Measurements from ENCODE around the gene CLIP2. TPM values are rescaled to one million over a fixed set of nuclear protein-coding genes. Genes with fewer than 3 reads are reported as not detected.
"Not testable (repeated sequence)": the region's sequence is repeated elsewhere in the genome, so short reads cannot be mapped to it uniquely, and the experiment has no call there.

CLIP2 gene
- total RNA-seq, 1 experiment from 2014 or later: 37.9 TPM

GRCh38 chr7:74401137-74401859, 112.1 kb downstream of the CLIP2 start:
- no peaks in the 10 kb centered on the region for H3K4me1 ChIP-seq (replicated peaks; ENCODE audit: insufficient read depth)
- H3K9me2 ChIP-seq (ENCODE audit: insufficient read depth): no peaks in the 10 kb centered on the region
- intact Hi-C loops (cut with micrococcal nuclease; ENCODE audit: unreplicated experiment): loop anchor here (1.0 to 5.0 kb wide), 4 partner anchors 194 to 535 kb away; no protein-coding TSS in a partner anchor
- H2AFZ ChIP-seq: no peak overlapping the region
- no peaks in the 10 kb centered on the region for H3K9me3 ChIP-seq (ENCODE audit: insufficient read depth, low read depth)
- peaks cover 7% of the 10 kb centered on the region; the same call in 1 of the 2 replicates for H3F3A ChIP-seq (ENCODE audit: insufficient read depth, low read depth)
- no peak overlapping the region for H3K4me2 ChIP-seq
- no peaks in the 10 kb centered on the region for H3K36me3 ChIP-seq (ENCODE audit: low read depth)
- BruUV-seq (replicated peaks): no TSS peak
- no peak overlapping the region for H3K27ac ChIP-seq
- TF ChIP-seq, protein P1, sequence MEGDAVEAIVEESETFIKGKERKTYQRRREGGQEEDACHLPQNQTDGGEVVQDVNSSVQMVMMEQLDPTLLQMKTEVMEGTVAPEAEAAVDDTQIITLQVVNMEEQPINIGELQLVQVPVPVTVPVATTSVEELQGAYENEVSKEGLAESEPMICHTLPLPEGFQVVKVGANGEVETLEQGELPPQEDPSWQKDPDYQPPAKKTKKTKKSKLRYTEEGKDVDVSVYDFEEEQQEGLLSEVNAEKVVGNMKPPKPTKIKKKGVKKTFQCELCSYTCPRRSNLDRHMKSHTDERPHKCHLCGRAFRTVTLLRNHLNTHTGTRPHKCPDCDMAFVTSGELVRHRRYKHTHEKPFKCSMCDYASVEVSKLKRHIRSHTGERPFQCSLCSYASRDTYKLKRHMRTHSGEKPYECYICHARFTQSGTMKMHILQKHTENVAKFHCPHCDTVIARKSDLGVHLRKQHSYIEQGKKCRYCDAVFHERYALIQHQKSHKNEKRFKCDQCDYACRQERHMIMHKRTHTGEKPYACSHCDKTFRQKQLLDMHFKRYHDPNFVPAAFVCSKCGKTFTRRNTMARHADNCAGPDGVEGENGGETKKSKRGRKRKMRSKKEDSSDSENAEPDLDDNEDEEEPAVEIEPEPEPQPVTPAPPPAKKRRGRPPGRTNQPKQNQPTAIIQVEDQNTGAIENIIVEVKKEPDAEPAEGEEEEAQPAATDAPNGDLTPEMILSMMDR (conservative IDR thresholded peaks at IDR 0.05): peak; percentile 98
- no peak for TF ChIP-seq EZH2 (IDR thresholded peaks at IDR 0.05; ENCODE audit: low read depth)
- H4K20me1 ChIP-seq (ENCODE audit: insufficient read depth): no peaks in the 10 kb centered on the region
- DNase-seq: peak; percentile 51 to 80
- ChIA-PET POLR2A (ENCODE audit: unreplicated experiment) (interaction anchor here (0.6 to 0.7 kb wide), 2 partner anchors 551 to 671 kb away, joined by 6 to 9 read pairs; no protein-coding TSS in a partner anchor), CTCF (interaction anchor here (0.5 to 2.1 kb wide), 19 partner anchors 8 to 534 kb away, joined by 3 to 56 read pairs (median 3); partner anchors contain the start of gene LAT2)
- H3K79me2 ChIP-seq (ENCODE audit: low read depth): no peaks in the 10 kb centered on the region
- no peaks in the 10 kb centered on the region for H3K27me3 ChIP-seq (ENCODE audit: insufficient read depth, low read depth)
- no peak overlapping the region for H3K4me3 ChIP-seq

- H3K36me3 ChIP-seq (ENCODE audit: low read depth); H3K79me2 ChIP-seq (ENCODE audit: low read depth); H3K9me2 ChIP-seq (ENCODE audit: insufficient read depth); H3K4me2 ChIP-seq; H3K27me3 ChIP-seq (ENCODE audit: insufficient read depth, low read depth); H2AFZ ChIP-seq; POLR2A ChIA-PET (ENCODE audit: unreplicated experiment); H3K9me3 ChIP-seq (ENCODE audit: insufficient read depth, low read depth); H3K27ac ChIP-seq; H3F3A ChIP-seq (ENCODE audit: insufficient read depth, low read depth); BruUV-seq (replicated peaks); H4K20me1 ChIP-seq (ENCODE audit: insufficient read depth); DNase-seq; H3K4me3 ChIP-seq; CTCF ChIA-PET; H3K4me1 ChIP-seq (replicated peaks; ENCODE audit: insufficient read depth): not testable (repeated sequence)
- intact Hi-C loops (cut with micrococcal nuclease; ENCODE audit: unreplicated experiment): loop anchor here (5.0 kb wide), 1 partner anchor 335 kb away; no protein-coding TSS in a partner anchor
Measured at GRCh38 chr7:74402668-74403067, 113.5 kb downstream of the CLIP2 start.

GRCh38 chr7:74403521-74404387, 114.5 kb downstream of the CLIP2 start:
- Histone ChIP-seq H3K9me2 (ENCODE audit: insufficient read depth) (no peaks in the 10 kb centered on the region), H3K4me2 (no peak overlapping the region), H4K20me1 (ENCODE audit: insufficient read depth) (no peaks in the 10 kb centered on the region), H3K27ac (no peak overlapping the region), H3K79me2 (ENCODE audit: low read depth) (no peaks in the 10 kb centered on the region), H3K4me3 (no peak overlapping the region), H2AFZ (no peak overlapping the region), H3K9me3 (ENCODE audit: insufficient read depth, low read depth) (no peaks in the 10 kb centered on the region), H3K36me3 (ENCODE audit: low read depth) (no peaks in the 10 kb centered on the region), H3F3A (ENCODE audit: insufficient read depth, low read depth) (peaks cover 12% of the 10 kb centered on the region; the same call in 1 of the 2 replicates), H3K27me3 (ENCODE audit: insufficient read depth, low read depth) (no peaks in the 10 kb centered on the region), H3K4me1 (replicated peaks; ENCODE audit: insufficient read depth) (no peaks in the 10 kb centered on the region)
- ChIA-PET POLR2A (ENCODE audit: unreplicated experiment) (no interaction called here), CTCF (no interaction called here)
- no peak for DNase-seq
- intact Hi-C loops (cut with micrococcal nuclease; ENCODE audit: unreplicated experiment): loop anchor here (5.0 kb wide), 1 partner anchor 336 kb away; no protein-coding TSS in a partner anchor
- TF ChIP-seq EZH2 (IDR thresholded peaks at IDR 0.05; ENCODE audit: low read depth): no peak
- TF ChIP-seq, protein P1 (conservative IDR thresholded peaks at IDR 0.05): no peak
- BruUV-seq (replicated peaks): no TSS peak

Data from PC-9 (cell line).